ENCODE data around the gene PARVA. TPM values are rescaled to one million over a fixed set of nuclear protein-coding genes. Genes with fewer than 3 reads are reported as not detected.

The PARVA gene
- total and polyA plus RNA-seq, 2 of the 4 experiments (the other 2 are of a cell fraction), result 65.2 to 80.2 TPM

DNA sequence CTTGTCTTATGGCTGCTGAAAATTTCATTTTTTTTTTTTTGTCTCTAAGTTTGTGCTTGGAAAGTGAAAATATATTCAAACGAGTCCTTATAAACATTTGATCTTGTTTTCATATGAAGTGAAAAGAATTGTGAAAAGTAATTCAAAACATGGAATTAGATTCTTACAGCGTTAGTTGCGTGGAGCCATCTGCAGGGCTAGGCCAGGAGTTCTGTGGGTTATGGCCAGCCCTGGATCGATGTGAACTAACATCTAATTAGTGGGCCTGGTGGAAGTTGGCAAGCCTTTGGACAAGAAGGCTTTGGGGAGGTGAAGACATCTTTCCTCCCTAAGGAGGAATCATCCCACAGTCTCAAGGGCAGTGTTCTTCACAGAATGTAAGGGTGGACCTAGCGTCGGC lies 37.2 kb downstream of the PARVA start:
- no peaks in the 10 kb centered on the region for H3K9me3 ChIP-seq (ENCODE audit: control insufficient read depth, insufficient read depth, low read length)
- BruUV-seq (replicated peaks), result no TSS peak
- H4K20me1 ChIP-seq (ENCODE audit: insufficient read depth, low read length), result peaks cover 20% of the 10 kb centered on the region
- peaks cover 29% of the 10 kb centered on the region for H3K9me1 ChIP-seq (ENCODE audit: insufficient read depth, low read length)
- TF ChIP-seq MAZ (IDR thresholded peaks at IDR 0.05; ENCODE audit: borderline replicate concordance, low read depth, low read length), result no peak
- TF ChIP-seq NFE2L2 (IDR thresholded peaks at IDR 0.05; ENCODE audit: low read depth, low read length), result no peak
- TF ChIP-seq, protein P1, sequence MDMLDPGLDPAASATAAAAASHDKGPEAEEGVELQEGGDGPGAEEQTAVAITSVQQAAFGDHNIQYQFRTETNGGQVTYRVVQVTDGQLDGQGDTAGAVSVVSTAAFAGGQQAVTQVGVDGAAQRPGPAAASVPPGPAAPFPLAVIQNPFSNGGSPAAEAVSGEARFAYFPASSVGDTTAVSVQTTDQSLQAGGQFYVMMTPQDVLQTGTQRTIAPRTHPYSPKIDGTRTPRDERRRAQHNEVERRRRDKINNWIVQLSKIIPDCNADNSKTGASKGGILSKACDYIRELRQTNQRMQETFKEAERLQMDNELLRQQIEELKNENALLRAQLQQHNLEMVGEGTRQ (IDR thresholded peaks at IDR 0.05; ENCODE audit: low read depth, low read length), result no peak
- TF ChIP-seq, protein P2, sequence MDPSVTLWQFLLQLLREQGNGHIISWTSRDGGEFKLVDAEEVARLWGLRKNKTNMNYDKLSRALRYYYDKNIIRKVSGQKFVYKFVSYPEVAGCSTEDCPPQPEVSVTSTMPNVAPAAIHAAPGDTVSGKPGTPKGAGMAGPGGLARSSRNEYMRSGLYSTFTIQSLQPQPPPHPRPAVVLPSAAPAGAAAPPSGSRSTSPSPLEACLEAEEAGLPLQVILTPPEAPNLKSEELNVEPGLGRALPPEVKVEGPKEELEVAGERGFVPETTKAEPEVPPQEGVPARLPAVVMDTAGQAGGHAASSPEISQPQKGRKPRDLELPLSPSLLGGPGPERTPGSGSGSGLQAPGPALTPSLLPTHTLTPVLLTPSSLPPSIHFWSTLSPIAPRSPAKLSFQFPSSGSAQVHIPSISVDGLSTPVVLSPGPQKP (IDR thresholded peaks at IDR 0.05; ENCODE audit: borderline replicate concordance, low read depth, low read length), result no peak
- peaks cover 52% of the 10 kb centered on the region for H3K4me1 ChIP-seq (ENCODE audit: control insufficient read depth, insufficient read depth, low read length)
- H3K56ac ChIP-seq (ENCODE audit: extremely low read depth, insufficient read depth, low read length), result 0 out of 2 replicates have a peak overlapping the region, but pooled peaks have one; percentile 9
- peak overlapping the region; percentile 65 for H2AK5ac ChIP-seq (ENCODE audit: low read depth, low read length)
- peak overlapping the region; percentile 74 for H3K14ac ChIP-seq (replicated peaks; ENCODE audit: low read depth, low read length)
- no peak overlapping the region for H3K9ac ChIP-seq (ENCODE audit: low read depth, low read length)
- no peak overlapping the region; the same call in 1 of the 2 replicates for H3K4me2 ChIP-seq (ENCODE audit: low read depth, low read length)
- H2BK20ac ChIP-seq (ENCODE audit: low read depth, low read length), result peak overlapping the region; percentile 45
- no peak overlapping the region for H2AFZ ChIP-seq (replicated peaks; ENCODE audit: low read length, poor library complexity)
- H2BK120ac ChIP-seq (ENCODE audit: low read depth, low read length), result peak overlapping the region; percentile 59
- dilution Hi-C loops (cut with HindIII; ENCODE audit: low sequenced_read_pairs, unreplicated experiment), result no loop called here
- H3K36me3 ChIP-seq (ENCODE audit: control insufficient read depth, insufficient read depth, low read length), result no peaks in the 10 kb centered on the region
- intact Hi-C loops (cut with micrococcal nuclease), result loop anchor here (5.0 kb wide), 1 partner anchor 478 kb away; no protein-coding TSS in a partner anchor
- peak overlapping the region; percentile 96 for H2BK5ac ChIP-seq (ENCODE audit: low read depth, low read length, poor library complexity, severe bottlenecking)
- H3K4me3 ChIP-seq (ENCODE audit: insufficient read depth, low read depth, low read length), result no peak overlapping the region
- in situ Hi-C loops (cut with MboI; ENCODE audit: low sequenced_read_pairs), result loop anchor here (5.0 to 10.0 kb wide), 2 partner anchors 263 to 490 kb away; no protein-coding TSS in a partner anchor
- peak overlapping the region; percentile 78 for H3K23ac ChIP-seq (ENCODE audit: low read depth, low read length)
- no peak overlapping the region for H2AK9ac ChIP-seq (replicated peaks; ENCODE audit: low read depth, low read length, poor library complexity)
- peak overlapping the region; percentile 99 for H3K27ac ChIP-seq (ENCODE audit: insufficient read depth, low read length)
- peak overlapping the region; percentile 30 to 56; a peak in 3 of 4 replicates for H4K8ac ChIP-seq (ENCODE audit: low read depth in 2 of 2, low read length in 2 of 2)
- H2BK15ac ChIP-seq (ENCODE audit: low read depth, low read length), result peak overlapping the region; percentile 30; the same call in 1 of the 3 replicates
- H4K5ac ChIP-seq (ENCODE audit: low read depth, low read length), result peak overlapping the region; percentile 9
- CTCF ChIA-PET, result interaction anchor here (2.1 kb wide), 1 partner anchor 83 kb away, joined by 8 read pairs; no protein-coding TSS in a partner anchor
- peak overlapping the region; percentile 55 for H3K18ac ChIP-seq (ENCODE audit: low read depth, low read length)
- DNase-seq, result no peak
- WGBS, 2 experiments (ENCODE audit: extremely low coverage in 2 of 2, insufficient read length in 1 of 2), result 92% methylated on average over 2 of the region's 6 CpGs; no CpG with 5 or more reads in 1 of the 2 experiments
- ATAC-seq (ENCODE audit: low read depth), result no peak
- H3K27me3 ChIP-seq (ENCODE audit: control insufficient read depth, insufficient read depth, low read length), result no peaks in the 10 kb centered on the region
- peak overlapping the region; percentile 71 for H3K4ac ChIP-seq (ENCODE audit: low read depth, low read length)
- peak overlapping the region; percentile 51 for H4K91ac ChIP-seq (ENCODE audit: insufficient read depth, low read depth, low read length)
- POLR2A ChIA-PET (ENCODE audit: unreplicated experiment), result no interaction called here
- H3K79me1 ChIP-seq (ENCODE audit: low read depth in 1 of 2, low read length in 2 of 2), result peaks cover 31 to 92% of the 10 kb centered on the region in 2 experiments
